Stimulated activated CD8-positive, alpha-beta memory T cell treated with anti-CD3 and anti-CD28 coated beads, Interleukin-12 subunit alpha, Interleukin-12 subunit beta, amount 100 ng/mL, for 24 hours (primary cell): ENCODE results near the gene PRICKLE2.
"Not testable (repeated sequence)": the region's sequence is repeated elsewhere in the genome, so short reads cannot be mapped to it uniquely, and the experiment has no call there.

Source experiments
- DNase-seq: peaks from one replicate; pipeline ENCODE4 v3.0.0-alpha.2; 2020; ENCODE audit errors: extremely low read depth

Gene PRICKLE2

GRCh38 chr3:64102147-64102546, 123.1 kb downstream of the PRICKLE2 start:
- no peak for DNase-seq

- no peak for DNase-seq
Observed at GRCh38 chr3:64099316-64099715, 126.0 kb downstream of the PRICKLE2 start.

- no peak for DNase-seq
Observed at GRCh38 chr3:64098670-64099069, 126.6 kb downstream of the PRICKLE2 start.

GRCh38 chr3:64097920-64098319, 127.3 kb downstream of the PRICKLE2 start:
- DNase-seq: no peak

GRCh38 chr3:64095802-64096201, 129.5 kb downstream of the PRICKLE2 start:
- DNase-seq: no peak

GRCh38 chr3:64094713-64095079, 130.6 kb downstream of the PRICKLE2 start:
- no peak for DNase-seq

GRCh38 chr3:64093825-64094712, 131.2 kb downstream of the PRICKLE2 start:
- DNase-seq: no peak

- no peak for DNase-seq
Observed at GRCh38 chr3:64093211-64093610, 132.1 kb downstream of the PRICKLE2 start.

GRCh38 chr3:64091501-64091900, 133.8 kb downstream of the PRICKLE2 start:
- DNase-seq: no peak

- DNase-seq: not testable (repeated sequence)
Observed at GRCh38 chr3:64089386-64089785, 135.9 kb downstream of the PRICKLE2 start.

GRCh38 chr3:64088408-64089205, 136.7 kb downstream of the PRICKLE2 start:
- DNase-seq: no peak

GRCh38 chr3:64086479-64087252, 138.6 kb downstream of the PRICKLE2 start:
- DNase-seq: no peak

GRCh38 chr3:64084640-64085039, 140.6 kb downstream of the PRICKLE2 start:
- no peak for DNase-seq

- DNase-seq: no peak
Observed at GRCh38 chr3:64083575-64083974, 141.7 kb downstream of the PRICKLE2 start.

- DNase-seq: no peak
Observed at GRCh38 chr3:64082961-64083541, 142.2 kb downstream of the PRICKLE2 start.

GRCh38 chr3:64082411-64082810, 142.9 kb downstream of the PRICKLE2 start:
- no peak for DNase-seq

GRCh38 chr3:64081235-64081630, 144.0 kb downstream of the PRICKLE2 start:
- no peak for DNase-seq

- DNase-seq: no peak
Observed at GRCh38 chr3:64080616-64081234, 144.5 kb downstream of the PRICKLE2 start.

- no peak for DNase-seq
Observed at GRCh38 chr3:64079369-64080150, 145.7 kb downstream of the PRICKLE2 start.

GRCh38 chr3:64078966-64079365, 146.3 kb downstream of the PRICKLE2 start:
- DNase-seq: no peak
